OCI-LY7 (cell line): ENCODE data around the gene DOCK9. TPM values are rescaled to one million over a fixed set of nuclear protein-coding genes. Genes with fewer than 3 reads are reported as not detected.

Source experiments
- BruUV-seq: library from RNA; stranded (reverse); fragments of 400-500 nt; replicated peaks from 2 replicates; lab custom pipeline; 2021; lab: Mats Ljungman, UMichigan
- CTCF ChIA-PET: fragments of 300-600 bp; sonication (Branson Sonifier 250); formaldehyde crosslinking; loops from one replicate; lab custom pipeline; 2022; ENCODE audit warnings: antibody characterized with exemption; ENCODE audit not compliant: unreplicated experiment; lab: Charles Lee
- POLR2A ChIA-PET: fragments of 300-600 bp; sonication (Branson Sonifier 250); formaldehyde crosslinking; loops from one replicate; lab custom pipeline; 2022; ENCODE audit warnings: antibody characterized with exemption; lab: Charles Lee
- DNase-seq: peaks from one replicate; pipeline ENCODE4 v3.0.0-alpha.2; 2015; ENCODE audit warnings: low spot score
- H2AFZ ChIP-seq: fragments of 200-600 bp; sonication (generic), shearing (Covaris generic); 2 replicates; pipeline ENCODE4 v1.6.1; 2014; ENCODE audit warnings: mild to moderate bottlenecking, antibody characterized with exemption, low read length, moderate library complexity
- H3K27ac ChIP-seq: fragments of 200-600 bp; sonication (generic); 2 replicates; pipeline ENCODE4 v1.5.1; 2014; ENCODE audit warnings: mixed run types, low read depth, mild to moderate bottlenecking, moderate library complexity, low read length, inconsistent platforms; ENCODE audit not compliant: poor library complexity, severe bottlenecking
- H3K36me3 ChIP-seq: fragments of 200-600 bp; sonication (generic); 2 replicates; pipeline ENCODE4 v1.6.1; 2014; ENCODE audit warnings: mild to moderate bottlenecking, antibody characterized with exemption, low read length, moderate library complexity, mixed read lengths; ENCODE audit not compliant: insufficient read depth
- H3K4me1 ChIP-seq: fragments of 200-600 bp; sonication (generic); 2 replicates; pipeline ENCODE4 v1.5.1; 2014; ENCODE audit warnings: mild to moderate bottlenecking, low read length; ENCODE audit not compliant: insufficient read depth, poor library complexity, severe bottlenecking
- H3K4me2 ChIP-seq: fragments of 200-600 bp; sonication (generic); 2 replicates; pipeline ENCODE4 v1.6.1; 2014; ENCODE audit warnings: mild to moderate bottlenecking, low read length
- H3K4me3 ChIP-seq: fragments of 200-600 bp; sonication (generic); 2 replicates; pipeline ENCODE4 v1.5.1; 2014; ENCODE audit warnings: mild to moderate bottlenecking, low read depth, low read length; ENCODE audit not compliant: poor library complexity, severe bottlenecking
- H3K79me2 ChIP-seq: fragments of 200-600 bp; sonication (generic); 2 replicates; pipeline ENCODE4 v1.6.1; 2016; ENCODE audit warnings: low read depth, mild to moderate bottlenecking, low read length, moderate library complexity, mixed read lengths; ENCODE audit not compliant: insufficient read depth
- H3K9me2 ChIP-seq: fragments of 200-600 bp; sonication (generic); 2 replicates; pipeline ENCODE4 v1.6.1; 2016; ENCODE audit warnings: mild to moderate bottlenecking, low read length, mixed read lengths; ENCODE audit not compliant: insufficient read depth
- H3K9me3 ChIP-seq: fragments of 200-600 bp; sonication (generic); 2 replicates; pipeline ENCODE4 v1.6.1; 2014; ENCODE audit warnings: mild to moderate bottlenecking, mixed run types, low read length, mixed read lengths
- H4K20me1 ChIP-seq: fragments of 200-600 bp; sonication (generic); 2 replicates; pipeline ENCODE4 v1.6.1; 2014; ENCODE audit warnings: mild to moderate bottlenecking, antibody characterized with exemption, low read length, moderate library complexity, mixed read lengths; ENCODE audit not compliant: insufficient read depth
- EZH2phosphoT487 ChIP-seq: fragments of 200-600 bp; sonication (generic); IDR thresholded peaks from 2 replicates; pipeline ENCODE4 v1.6.1; 2018; ENCODE audit warnings: low read depth, borderline replicate concordance, mild to moderate bottlenecking, mixed run types, antibody characterized with exemption, low read length, moderate library complexity, mixed read lengths
- intact Hi-C: fragments of 100-400 bp; cut with micrococcal nuclease; formaldehyde crosslinking; loops from one replicate; pipeline ENCODE4 v1.10.0; 2022; ENCODE audit not compliant: unreplicated experiment
- total RNA-seq, 2 experiments: library from RNA; depleted of rRNA in 1 of 2; stranded (reverse); fragments of >200 nt in 1 of 2; shearing (Covaris generic) in 1 of 2; gene quantifications; 2 replicates each; pipeline ENCODE4 v1.2.3, GENCODE V29; 2014 to 2022
- TF ChIP-seq, protein P1 (sequence below): fragments of 200-600 bp; sonication (generic); conservative IDR thresholded peaks from 2 replicates; pipeline ENCODE4 v1.5.1; 2014; ENCODE audit warnings: mild to moderate bottlenecking, antibody characterized with exemption, low read length, moderate library complexity, mixed read lengths

DOCK9 gene
- total RNA-seq, 2 experiments from 2014 or later: 24.0 to 28.0 TPM

DNA sequence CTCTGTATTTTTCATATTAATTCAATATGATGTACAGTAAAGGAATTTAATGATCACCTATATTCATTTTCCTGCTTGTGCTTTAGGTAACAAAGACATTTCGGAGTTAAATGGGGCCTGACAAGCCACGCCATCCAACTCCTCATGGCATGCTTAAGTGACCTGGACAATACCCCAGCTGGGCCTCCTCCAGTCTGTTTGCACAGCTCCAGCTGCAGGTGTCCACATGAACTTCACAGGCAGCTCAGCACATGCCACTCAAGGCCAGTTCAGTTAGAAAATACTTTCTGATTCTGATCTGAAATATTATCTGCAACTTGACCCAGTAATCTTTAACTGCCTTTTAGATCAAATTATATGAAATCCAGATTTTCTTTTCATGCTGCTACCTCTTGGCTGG, 135.8 kb downstream of the DOCK9 start:
- H3K79me2 ChIP-seq: no peaks in the 10 kb centered on the region
- no peak overlapping the region for H2AFZ ChIP-seq
- no peak for DNase-seq
- H4K20me1 ChIP-seq: no peaks in the 10 kb centered on the region
- POLR2A ChIA-PET: no interaction called here
- H3K9me3 ChIP-seq: no peaks in the 10 kb centered on the region
- CTCF ChIA-PET: no interaction called here
- H3K36me3 ChIP-seq: peaks cover 7% of the 10 kb centered on the region
- BruUV-seq: no TSS peak
- H3K4me1 ChIP-seq: peaks cover 2% of the 10 kb centered on the region
- no peak for TF ChIP-seq EZH2phosphoT487
- TF ChIP-seq, protein P1, sequence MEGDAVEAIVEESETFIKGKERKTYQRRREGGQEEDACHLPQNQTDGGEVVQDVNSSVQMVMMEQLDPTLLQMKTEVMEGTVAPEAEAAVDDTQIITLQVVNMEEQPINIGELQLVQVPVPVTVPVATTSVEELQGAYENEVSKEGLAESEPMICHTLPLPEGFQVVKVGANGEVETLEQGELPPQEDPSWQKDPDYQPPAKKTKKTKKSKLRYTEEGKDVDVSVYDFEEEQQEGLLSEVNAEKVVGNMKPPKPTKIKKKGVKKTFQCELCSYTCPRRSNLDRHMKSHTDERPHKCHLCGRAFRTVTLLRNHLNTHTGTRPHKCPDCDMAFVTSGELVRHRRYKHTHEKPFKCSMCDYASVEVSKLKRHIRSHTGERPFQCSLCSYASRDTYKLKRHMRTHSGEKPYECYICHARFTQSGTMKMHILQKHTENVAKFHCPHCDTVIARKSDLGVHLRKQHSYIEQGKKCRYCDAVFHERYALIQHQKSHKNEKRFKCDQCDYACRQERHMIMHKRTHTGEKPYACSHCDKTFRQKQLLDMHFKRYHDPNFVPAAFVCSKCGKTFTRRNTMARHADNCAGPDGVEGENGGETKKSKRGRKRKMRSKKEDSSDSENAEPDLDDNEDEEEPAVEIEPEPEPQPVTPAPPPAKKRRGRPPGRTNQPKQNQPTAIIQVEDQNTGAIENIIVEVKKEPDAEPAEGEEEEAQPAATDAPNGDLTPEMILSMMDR: no peak
- intact Hi-C loops: loop anchor here (5.0 to 10.0 kb wide), 2 partner anchors 395 to 423 kb away; no protein-coding TSS in a partner anchor
- no peak overlapping the region for H3K4me3 ChIP-seq
- no peaks in the 10 kb centered on the region for H3K9me2 ChIP-seq
- H3K27ac ChIP-seq: no peak overlapping the region
- H3K4me2 ChIP-seq: no peak overlapping the region

DNA sequence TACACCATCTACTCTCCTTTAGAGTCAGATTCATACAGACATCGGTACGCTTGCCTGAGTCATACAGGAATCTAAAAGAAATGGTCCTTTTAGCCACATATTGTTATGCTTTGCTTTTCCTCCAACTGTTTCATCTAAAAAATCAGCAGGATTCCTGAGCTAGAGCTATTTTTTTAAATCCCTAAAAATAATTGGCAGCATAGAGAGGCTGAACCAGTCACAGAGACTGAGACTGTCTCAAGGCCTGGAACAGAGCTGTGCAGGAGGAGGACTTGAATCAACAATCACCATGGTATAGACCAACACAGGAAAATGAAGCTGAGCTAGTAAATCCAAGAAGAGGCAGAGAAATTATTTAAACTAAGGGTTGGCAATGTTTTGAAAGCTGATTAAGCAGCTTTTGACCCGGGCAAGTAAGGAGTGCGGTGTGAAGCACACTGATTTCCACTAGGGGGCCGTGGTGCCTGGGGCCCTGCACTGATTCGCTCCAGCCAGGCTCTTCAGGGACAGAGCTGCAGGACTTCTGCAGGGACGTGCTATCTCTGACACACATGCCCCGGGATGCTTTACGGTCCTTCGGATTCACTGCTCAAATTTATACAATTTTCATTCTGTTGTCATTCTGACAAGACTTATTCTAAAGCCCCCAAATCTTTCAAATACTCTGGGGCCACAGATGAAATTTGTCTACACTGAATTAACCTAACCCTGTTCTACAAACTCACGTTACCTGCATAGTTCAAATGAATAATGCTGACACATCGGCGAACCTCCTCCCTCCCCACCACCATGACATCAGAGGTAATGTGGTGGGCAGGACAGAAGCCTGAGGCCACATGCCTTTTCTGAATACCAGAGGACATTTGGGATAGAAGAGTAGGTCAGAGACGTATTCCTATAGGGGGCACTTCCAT, 137.8 kb downstream of the DOCK9 start:
- Histone ChIP-seq H3K4me2 (no peak overlapping the region), H3K79me2 (no peaks in the 10 kb centered on the region), H3K9me2 (no peaks in the 10 kb centered on the region), H4K20me1 (no peaks in the 10 kb centered on the region), H3K9me3 (no peaks in the 10 kb centered on the region), H3K36me3 (peaks cover 5% of the 10 kb centered on the region), H2AFZ (no peak overlapping the region), H3K27ac (no peak overlapping the region), H3K4me3 (no peak overlapping the region), H3K4me1 (peaks cover 2% of the 10 kb centered on the region)
- CTCF ChIA-PET: no interaction called here
- POLR2A ChIA-PET: interaction anchor here (0.6 kb wide), 2 partner anchors 67 to 126 kb away, joined by 3 to 4 read pairs; no protein-coding TSS in a partner anchor
- TF ChIP-seq, protein P1: peak; percentile 74
- no peak for TF ChIP-seq EZH2phosphoT487
- peak; percentile 52 for DNase-seq
- intact Hi-C loops: loop anchor here (5.0 to 10.0 kb wide), 2 partner anchors 393 to 425 kb away; no protein-coding TSS in a partner anchor
- no TSS peak for BruUV-seq

DNA sequence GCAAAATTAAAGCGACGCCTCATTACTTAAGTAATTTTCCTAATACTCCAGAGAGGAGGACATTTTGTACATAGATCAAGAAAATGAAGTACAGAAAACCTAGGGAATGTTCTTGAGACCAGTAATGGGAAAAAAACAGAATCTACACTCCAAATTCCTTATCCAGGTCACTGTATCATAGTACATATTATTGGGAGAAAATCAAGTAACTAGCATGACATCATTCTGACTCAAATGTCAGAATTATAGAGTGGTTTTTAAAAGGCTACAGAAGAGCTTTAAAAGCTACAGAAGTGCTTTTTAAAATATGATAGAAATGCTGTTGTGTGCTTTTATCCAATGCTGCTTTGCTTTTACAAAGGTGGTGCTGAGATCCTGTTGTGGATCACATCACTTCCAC, 139.1 kb downstream of the DOCK9 start:
- H3K36me3 ChIP-seq: no peaks in the 10 kb centered on the region
- no peak overlapping the region for H3K4me3 ChIP-seq
- H3K4me2 ChIP-seq: no peak overlapping the region
- no peaks in the 10 kb centered on the region for H3K79me2 ChIP-seq
- no peaks in the 10 kb centered on the region for H4K20me1 ChIP-seq
- H3K27ac ChIP-seq: no peak overlapping the region
- H3K4me1 ChIP-seq: peaks cover 2% of the 10 kb centered on the region
- no peak for DNase-seq
- ChIA-PET CTCF (no interaction called here), POLR2A (interaction anchor here (1.0 kb wide), 2 partner anchors 10 to 28 kb away, joined by 3 to 4 read pairs; no protein-coding TSS in a partner anchor)
- H3K9me3 ChIP-seq: no peaks in the 10 kb centered on the region
- BruUV-seq: no TSS peak
- TF ChIP-seq, protein P1: no peak
- no peak for TF ChIP-seq EZH2phosphoT487
- H3K9me2 ChIP-seq: no peaks in the 10 kb centered on the region
- H2AFZ ChIP-seq: no peak overlapping the region
- intact Hi-C loops: no loop called here
